SIG-M5 (cell line): Measurements from ENCODE around the gene SMURF1.
"Not testable (repeated sequence)": the region's sequence is repeated elsewhere in the genome, so short reads cannot be mapped to it uniquely, and the experiment has no call there.

ENCODE experiments used
- DNase-seq: peaks from one replicate; lab custom pipeline; 2025; lab: John Stamatoyannopoulos, UW

SMURF1 gene

DNA sequence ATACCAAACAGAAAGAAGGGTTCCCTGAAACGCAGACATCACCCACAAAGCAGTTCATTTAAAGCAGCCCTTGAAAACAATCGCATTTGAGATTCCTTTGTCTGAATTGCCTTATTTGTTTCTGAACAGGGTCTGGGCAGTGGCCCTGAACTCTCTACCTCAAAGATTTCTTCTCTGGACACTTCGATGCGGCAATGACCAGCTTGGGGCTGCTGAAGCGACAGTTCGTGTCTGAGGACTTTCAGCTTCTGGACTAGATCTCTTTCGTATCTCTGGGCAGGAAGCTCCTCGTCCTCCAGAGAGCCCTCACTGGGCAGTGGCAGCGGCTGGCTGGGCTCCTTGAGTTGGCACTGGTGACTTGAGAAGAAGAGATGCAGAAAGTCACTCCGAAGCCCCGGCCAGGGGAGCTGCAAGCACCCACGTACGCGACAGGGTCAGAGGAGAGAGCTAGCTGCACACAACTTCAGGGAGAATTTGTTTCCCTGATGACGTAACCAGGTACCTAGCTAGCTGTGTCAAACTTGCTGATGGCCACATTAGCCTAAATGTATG lies 96.3 kb downstream of the SMURF1 start:
- no peak for DNase-seq

DNA sequence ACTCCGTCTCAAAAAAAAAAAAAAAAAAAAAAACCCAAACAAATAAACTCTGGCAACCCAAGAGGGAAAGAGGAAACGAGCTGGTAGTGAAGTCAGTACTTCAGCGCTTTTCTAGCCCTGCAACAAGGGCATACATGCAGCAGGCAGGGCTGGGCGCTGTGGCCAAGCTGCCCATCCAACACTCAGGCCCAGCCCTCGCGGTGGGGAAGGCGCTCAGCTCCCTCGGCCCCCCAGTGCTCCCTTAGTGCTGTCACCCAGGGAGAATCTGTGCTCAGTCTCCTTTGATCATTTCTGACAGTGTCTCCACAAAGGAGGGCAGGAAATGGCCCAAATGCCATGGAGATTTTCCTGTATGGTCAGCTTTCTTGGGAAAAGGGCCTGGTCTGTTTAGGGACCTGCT lies 97.2 kb downstream of the SMURF1 start:
- DNase-seq = no peak

DNA sequence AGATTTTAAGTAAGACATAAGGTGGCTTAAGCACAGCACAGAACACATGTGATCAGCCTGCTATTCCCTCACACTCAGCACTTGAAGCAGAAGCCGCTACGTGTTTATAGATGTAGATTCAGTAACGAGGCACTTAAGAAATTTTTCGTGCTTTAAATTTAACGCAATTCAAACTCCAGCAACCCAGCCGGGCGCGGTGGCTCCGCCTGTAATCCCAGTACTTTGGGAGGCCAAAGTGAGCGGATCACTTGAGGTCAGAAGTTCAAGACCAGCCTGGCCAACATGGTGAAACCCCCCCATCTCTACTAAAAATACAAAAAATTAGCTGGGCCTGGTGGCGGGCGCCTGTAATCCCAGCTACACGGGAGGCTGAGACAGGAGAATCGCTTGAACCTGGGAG lies 97.6 kb downstream of the SMURF1 start:
- not testable (repeated sequence) for DNase-seq

DNA sequence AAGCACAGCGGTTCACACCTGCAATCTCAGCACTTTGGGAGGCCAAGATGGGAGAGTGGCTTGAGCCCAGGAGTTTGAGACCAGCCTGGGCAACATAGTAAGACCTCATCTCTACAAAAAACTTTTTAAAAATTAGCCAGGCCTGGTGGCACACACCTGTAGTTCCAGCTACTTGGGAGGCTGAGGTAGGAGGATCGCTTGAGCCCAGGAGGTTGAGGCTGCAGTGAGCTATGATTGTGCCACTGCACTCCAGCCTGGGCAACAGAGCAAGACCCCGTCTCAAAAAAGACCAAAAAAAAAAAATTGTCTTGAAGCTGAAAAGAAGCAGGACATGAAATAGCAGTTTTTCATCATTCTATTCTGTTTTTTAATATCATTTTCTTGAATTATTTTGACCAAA lies 99.0 kb downstream of the SMURF1 start:
- DNase-seq = not testable (repeated sequence)

DNA sequence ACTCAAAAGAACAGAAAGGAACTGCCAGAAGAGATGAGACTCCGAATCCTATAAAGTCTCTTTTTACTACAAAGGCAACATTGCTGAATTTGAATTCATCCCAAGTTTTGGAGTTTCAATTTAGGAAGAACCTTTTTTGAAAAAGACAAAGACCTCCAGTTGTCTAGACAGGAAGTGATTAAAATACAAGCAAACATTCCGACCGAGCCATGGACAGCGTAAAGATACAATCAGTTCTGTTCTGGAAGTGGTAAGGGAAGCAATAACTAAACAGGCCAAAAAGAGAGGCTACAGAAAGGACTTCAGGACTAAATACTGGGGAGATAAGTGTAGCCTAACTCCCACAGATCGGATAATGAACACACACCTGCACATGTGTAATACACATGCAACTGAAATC lies 101.0 kb downstream of the SMURF1 start:
- DNase-seq = no peak

DNA sequence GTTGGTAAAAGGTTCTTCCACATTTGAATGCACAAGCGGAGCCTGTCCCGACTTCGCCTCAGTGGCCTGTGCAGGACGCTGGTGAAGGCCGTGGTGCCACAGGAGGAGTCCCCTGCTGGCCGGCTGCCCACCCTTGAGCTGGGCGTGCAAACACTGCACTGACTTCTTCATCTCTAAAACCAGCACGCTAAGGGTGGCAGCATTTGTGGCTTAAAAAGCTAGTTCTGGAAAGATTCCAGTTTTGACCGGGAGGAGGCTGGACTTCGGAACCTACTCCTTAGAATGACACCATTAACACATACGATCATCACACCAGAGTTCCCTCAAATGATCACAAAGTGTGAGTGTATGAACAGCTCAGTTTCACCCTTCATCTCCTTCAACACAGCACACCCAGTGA lies 102.4 kb downstream of the SMURF1 start:
- no peak for DNase-seq

DNA sequence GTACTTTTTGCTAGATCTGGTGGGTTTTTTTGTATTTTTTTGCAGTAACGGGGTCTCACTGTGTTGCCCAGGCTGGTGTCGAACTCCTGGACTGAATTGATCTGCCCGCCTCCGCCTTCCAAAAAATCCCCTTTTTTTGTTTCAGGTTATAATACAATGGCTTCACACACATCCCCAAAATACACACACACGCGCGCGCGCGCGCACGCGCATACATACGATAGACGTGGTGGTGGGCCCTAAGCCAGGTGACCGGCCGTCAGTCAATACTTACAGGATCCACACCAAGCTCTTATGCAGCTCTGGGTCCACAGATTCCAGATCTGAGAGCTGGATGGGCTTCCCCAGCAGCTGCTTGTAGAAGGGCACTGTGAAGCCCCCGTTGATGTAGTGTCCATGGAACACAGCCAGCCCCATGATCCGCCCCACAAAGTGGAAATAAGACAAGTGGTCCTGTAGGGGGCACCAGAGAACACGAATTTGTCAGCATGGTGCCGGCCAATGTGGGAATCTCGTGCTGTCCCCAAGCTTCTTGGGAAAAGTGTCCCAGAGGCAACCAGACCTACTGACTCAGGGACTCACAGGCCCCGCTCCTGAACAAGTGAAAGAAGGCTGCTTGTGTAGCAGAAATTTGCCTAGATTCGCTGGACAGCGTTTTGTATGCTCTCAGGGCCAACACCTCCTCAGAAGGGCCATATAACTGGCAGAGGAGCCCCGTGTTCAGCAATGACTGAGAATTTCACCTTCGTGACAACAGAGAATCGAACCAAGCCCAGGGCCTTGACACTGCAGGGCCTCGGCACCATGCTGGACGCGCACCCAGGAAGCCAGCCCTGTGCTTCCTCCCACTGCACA lies 103.6 kb downstream of the SMURF1 start:
- DNase-seq = no peak

DNA sequence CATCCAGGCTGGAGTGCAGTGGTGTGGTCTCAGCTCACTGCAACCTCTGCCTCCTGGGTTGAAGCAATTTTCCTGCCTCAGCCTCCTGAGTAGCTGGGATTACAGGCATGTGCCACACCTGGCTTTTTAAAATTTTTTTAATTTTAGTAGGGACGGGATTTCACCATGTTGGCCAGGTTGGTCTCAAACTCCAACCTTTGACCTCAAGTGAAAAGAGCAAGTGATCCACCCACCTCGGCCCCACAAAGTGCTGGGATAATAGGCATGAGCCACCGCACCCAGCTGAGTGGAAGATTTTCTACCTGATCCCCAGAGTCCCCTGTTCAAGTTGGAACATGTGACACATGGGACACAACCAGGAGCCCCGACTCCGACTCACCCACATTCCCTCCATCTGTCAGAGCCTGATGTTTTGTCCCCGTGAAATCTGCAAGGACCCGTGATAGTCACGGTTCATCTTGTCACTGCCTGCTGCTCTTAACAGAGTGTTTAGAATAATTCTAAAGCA lies 104.5 kb downstream of the SMURF1 start:
- DNase-seq = no peak

DNA sequence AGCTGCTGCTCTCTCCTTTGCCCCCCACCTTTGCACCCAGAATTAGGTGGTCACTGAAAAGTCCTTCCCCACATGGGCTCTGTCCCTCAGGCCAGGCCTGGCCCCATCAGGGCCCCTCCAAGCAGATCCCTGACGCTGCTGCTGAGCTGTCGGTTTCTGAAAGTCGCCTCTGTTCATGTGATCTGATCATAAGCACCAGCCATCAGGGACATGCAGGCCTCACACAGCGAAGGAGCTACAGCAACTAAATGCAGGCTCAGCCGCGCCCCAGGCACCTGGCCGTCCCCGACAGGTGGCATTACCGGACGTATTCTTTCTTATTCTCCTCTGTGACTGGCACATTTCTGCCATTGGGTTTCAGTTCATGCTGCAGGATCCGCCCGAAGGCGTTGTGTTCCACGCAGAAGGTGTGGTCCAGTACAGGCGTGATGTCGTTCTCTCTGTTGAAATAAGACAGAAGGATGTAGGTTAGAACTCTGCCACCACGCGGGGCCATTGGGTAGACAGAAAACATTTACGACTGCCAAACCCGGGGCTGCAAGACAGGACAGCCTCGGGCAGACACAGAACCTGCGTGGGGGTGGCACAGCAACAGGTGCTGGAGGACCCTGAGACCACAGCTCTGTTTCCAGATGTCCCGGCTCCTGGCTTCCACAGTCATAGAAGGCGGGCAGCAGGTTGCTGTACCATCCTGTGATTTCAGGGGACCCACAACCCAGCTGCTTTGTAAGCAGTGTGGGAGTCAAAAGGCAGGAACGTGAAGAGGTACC lies 105.6 kb downstream of the SMURF1 start:
- DNase-seq = no peak

DNA sequence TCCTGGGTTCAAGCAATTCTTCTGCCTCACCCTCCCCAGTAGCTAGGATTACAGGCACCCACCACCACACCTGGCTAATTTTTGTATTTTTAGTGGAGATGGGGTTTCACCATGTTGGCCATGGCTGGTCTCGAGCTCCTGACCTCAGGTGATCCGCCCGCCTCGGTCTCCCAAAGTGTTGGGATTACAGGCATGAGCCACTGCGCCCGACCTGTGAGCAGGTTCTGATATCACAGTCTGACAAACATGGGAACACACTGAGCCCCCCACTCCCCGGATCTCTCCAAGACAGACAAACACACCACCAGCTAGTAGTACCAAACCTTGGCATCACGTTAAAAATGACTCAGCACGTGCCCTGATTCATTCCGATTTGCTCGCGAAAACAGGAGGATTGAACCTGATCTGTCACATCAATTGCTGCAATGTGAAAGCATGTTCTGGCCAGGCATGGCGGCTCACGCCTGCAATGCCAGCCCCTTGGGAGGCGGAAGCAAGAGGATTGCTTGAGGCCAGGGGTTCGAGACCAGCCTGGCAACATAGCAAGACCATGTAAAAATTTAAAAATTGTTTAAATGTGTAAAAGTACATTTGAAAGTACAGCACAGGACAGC lies 106.5 kb downstream of the SMURF1 start:
- no peak for DNase-seq

DNA sequence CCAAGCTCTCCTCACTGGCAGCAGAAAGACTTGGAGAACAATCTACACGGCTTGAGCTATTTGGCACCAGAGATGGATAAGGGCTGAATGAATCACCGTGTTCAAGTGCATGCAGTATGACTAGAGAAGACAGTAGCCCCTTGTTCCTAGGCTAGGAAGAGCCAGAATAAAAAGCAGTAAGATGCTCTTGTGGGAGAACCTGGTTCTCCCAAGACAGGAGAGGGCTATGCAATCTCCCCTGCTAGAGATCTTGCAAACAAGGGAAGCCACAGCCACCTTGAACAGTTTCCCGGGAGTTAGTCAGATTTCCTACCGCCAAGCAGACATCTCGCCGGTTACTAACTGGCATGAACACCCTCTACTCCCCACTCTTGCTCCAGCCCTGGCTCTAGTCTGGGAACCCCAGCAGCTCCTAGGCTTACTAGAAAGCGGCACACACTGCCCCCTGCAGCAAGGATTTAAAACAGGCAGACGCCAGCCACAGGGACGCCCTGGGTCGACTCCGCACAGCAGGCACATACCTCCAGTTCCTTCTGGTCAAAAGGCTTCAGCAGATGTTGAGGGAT lies 107.3 kb downstream of the SMURF1 start:
- no peak for DNase-seq

DNA sequence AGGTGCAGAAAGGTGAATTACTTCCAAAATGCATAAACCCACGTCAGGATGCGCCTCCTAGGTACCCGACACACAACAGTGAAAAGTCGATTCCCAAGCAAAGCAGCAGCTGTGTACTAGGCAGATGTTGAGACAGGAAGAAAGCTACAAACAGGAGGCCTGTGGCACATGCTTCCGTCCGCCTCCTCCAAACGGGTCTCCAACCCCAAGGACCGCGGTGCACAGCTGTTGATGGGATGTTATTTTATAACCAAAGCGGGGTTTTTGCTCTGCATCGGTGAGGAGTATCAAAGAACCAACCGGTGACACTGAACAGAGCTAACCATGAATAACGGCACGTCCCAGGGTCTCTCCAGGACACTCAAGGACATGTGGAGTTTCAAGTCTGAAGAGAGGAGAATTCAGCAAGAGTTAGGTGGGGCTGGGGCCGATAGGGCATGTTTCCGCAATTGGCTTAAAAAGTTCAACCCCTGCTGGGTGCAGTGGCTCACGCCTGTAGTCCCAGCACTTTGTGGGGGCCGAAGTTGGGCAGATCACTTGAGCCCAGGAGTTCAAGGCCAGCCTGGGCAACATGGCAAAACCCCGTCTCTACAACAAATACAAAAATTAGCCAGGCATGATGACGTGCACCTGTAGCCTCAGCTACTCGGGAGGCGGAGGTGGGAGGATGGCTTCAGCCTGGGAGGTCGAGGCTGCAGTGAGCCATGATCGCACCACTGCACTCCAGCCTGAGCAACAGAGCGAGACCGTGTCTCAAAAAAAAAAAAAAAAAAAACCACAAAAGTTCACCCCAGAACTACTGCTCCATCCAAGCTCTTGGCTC lies 108.0 kb downstream of the SMURF1 start:
- DNase-seq = no peak

DNA sequence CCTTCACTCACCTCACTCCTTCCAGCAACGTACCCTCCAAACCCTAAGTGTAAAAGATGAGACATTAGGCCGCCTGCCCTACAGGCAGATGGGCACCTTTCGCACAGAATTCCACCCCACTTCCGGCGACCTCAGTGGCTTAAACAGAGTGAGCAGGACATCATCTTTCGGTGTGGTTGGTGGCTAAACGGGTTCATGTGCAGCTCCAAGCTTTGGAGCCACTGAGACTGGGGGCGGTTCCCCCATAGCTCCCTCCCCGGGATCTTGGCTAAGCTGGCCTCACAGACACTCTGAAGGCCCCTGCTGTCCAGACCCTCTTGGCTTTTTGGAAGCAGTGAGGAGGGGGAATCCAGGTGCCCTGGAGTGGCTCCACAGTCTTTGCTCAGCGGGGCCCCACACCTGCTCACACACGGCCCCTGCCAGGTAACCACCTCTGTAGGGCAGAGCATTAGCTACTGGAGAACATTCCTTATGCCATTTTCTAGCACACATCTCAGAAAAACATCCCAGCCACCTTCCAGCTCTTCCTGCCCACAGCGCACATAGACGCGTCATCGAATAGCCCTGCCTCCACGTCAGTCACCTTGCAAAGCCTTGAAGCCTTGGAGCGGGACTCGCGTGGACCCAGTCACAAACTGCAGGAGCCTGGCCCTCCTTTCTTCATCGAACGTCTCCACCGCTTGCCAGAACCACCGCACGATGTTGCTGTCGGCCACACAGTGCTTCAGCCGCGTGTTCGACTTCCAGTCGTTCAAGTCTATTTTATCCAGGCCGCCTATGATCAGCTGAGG lies 108.8 kb downstream of the SMURF1 start:
- DNase-seq = no peak

DNA sequence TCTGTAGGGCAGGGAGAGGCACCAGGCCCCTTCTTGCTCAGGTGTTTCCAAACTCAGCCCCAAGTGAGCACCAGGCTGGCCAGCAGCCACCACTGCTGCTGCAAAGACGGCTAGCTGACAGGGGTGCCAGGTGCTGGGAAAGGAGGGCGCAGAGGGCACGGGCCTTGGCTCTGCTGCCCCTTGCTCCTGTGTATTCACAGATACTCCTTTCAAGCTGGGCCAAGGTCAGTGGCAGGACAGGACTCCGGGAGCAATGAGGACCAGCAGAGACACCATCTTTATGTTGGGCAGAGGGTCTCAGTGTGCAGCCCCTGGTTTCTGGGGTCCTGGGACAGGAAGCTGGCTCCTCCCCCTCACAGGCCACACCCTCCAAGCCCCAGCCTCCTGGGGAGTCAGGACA lies 110.1 kb downstream of the SMURF1 start:
- no peak for DNase-seq

DNA sequence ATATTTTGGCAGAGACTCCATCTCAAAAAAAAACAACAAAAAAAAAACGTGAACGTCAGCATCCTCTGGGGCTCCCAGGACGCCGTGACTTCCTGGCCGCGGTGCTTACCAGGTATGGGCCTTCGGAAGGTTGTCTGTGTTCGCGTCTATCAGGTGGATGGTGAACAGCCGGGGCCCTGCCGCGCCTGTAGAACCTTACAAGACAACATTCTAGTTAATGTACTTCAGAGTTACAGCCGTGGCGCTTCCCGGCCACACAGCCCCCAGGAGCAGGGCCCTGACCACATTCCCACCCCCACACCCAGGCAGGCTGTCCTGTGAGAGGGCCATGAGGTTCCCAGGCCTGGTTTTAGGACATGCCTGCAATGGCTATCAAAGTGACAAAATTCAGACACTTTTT lies 111.0 kb downstream of the SMURF1 start:
- DNase-seq = no peak

DNA sequence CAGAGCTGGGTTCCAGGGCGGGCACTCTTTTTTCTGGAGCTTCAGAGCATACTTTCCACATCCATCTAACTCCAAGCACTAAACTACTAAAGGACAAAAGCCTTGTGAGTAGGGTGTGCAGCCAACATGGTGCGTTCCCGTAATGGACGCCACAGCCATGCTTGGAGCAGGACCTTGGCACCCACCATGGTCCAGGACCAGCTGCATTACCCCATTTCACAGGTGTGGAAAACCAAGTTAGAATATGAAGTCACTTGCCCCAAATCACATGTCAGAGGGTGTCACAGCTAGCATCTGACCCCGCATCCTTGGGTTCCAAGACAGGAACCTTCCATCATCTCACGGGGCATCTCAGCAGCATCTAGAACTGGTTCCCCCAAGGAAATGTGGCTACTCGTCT lies 112.4 kb downstream of the SMURF1 start:
- DNase-seq = no peak

DNA sequence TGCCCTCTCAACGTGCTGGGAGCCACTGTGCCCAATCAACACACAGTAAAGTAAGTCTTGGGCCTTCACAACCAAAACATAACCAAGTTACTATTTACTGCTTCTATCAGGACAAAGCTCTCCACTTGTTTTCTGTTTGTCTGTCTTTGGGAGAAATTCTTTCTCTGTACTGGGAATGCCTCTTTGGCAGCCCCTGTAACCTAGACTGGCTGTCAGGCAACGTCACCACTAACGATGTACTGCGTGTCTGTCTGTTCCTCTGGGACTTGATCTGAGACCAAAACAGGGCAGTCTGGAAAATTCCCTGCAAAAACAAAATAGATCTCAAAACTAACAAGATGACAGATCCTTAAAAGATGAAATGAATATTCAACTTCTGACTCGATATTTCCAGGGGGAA lies 113.0 kb downstream of the SMURF1 start:
- no peak for DNase-seq

DNA sequence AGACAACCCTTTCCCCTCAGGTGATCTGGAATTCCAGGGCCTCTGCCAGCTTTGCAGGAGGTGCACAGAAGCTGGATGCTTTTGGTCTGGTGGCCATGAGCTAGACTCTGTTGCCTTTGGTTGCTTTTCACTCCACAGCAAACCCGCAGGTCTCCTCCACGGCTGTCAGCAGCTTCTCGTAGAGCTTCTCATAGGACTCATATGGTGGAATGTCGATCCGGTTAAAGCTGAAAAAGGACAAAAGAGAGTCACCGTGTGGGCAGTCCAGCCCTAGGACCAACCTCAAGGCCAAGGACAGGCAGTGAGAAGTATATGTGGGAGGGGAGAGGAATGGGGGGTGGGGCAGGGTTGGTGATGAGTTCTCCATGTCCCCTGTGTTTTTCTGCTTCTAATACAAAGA lies 113.5 kb downstream of the SMURF1 start:
- DNase-seq = no peak

DNA sequence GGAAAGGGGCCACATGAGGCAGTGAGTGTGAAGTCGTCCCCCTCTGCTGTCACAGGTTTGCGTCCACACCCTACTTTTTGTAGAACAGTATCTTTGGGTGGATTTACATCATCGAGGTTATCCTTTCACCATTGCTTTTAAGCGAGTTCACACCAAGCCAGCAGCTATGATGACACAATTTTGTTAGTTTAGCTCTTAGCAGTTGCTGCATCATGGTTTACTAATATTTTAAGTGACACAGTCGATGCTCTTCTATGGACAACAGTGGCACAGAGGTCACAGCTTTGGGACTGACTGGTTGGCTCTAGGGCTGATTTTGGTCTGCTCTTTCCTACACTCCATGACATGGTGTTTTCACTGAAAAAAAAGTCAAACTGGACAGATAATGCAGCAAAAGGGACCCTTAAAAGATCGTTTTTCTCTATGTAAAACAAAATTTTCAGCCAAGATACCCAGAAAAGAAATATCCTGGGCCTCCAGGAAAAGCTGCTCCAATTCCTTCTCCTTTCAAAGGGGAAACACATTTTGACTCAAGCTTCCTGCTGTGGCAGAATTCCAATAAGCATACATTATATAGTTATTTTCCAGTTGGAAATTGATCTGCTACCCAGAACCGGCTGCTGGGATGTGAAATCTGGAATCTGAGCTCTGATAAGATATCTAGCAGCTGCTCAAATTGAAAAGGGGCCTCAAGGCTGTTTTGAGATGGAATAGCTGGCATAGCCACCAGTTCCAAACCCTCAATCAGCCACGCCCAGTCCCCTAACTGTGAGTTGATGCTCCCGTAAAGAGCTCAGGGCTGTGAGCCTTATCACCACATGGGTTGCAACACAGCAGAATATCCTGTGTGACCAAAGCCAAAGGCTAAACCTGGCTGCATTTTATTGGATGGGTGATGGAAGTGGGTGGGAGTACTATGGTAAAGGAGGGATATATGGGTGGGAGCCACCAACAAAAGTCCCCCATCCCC lies 114.2 kb downstream of the SMURF1 start:
- DNase-seq = no peak
